ENCODE measurements around the gene MELTF.

Gene MELTF

GRCh38 chr3:196968233-196969133 lies 61.1 kb downstream of the MELTF start, which contains the start of gene PIGZ:
Gene PIGZ, minus strand, starts transcription at chr3:196968833. Its CDS starts 16,802 bp downstream, at chr3:196952031.
- peak; percentile 65 for DNase-seq (ENCODE audit: low spot score)

- DNase-seq (ENCODE audit: low spot score) = no peak
Measured at GRCh38 chr3:196967412-196968232, 62.0 kb downstream of the MELTF start.

DNA sequence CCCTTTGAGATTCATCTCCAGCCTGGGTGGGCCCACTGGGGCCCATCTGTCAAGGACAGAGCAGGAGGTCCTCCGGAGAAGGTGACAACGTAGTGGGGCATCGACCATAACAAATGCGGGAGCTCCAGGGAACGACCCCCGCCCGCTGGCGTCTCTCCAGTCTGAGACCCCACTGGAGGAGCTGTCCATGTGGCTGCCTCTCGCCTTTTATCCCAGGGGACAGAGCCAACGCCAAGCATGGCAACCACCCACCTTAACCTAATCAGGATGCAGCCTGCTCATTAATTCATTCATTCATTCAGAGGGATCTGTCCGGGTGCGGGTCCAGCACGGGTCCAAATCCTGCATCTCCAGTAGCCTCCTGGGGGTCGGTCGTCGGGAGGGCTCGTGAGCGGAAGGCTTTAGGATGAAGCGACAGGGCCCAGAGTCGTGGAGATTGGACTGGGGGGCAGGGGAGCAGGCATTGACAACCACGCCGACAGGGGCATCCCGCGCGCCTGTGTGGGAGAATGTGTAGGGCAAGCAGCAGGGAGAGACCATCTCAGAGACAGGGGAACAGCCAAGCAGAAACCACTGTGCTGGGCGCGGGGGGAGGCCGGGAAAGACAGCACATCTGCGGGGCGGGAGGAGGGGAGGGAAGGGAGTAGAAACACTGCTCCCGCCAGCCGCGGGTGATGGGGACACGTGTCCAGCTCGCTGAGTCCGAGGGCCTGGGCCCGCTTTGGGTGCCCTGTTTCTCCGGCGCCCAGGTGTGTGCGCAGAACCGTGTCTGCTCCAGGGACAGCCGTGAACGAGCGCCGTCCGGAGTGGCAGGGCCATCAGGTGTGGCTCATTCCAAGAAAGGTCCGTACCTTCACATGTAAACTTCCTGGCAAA lies 62.9 kb downstream of the MELTF start:
- no peak for DNase-seq (ENCODE audit: low spot score)

DNA sequence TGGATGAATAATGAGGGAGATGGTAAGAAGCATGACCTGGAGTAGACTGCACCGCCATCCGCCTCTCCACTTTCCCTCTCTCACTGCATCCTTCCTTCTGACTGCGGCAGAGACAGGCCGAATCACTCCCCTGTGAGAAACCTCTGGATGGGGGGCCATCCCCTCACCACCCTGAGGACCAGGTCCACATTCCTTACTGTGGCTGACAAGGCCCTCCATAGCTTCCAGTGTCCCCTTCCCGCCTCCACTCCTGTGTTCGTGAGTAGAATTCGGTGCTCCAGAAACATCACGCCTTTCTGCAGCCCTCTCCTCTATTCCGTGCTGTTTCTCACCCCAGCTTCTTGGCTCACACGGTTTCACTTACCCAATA lies 63.8 kb downstream of the MELTF start:
- DNase-seq (ENCODE audit: low spot score) = no peak

DNA sequence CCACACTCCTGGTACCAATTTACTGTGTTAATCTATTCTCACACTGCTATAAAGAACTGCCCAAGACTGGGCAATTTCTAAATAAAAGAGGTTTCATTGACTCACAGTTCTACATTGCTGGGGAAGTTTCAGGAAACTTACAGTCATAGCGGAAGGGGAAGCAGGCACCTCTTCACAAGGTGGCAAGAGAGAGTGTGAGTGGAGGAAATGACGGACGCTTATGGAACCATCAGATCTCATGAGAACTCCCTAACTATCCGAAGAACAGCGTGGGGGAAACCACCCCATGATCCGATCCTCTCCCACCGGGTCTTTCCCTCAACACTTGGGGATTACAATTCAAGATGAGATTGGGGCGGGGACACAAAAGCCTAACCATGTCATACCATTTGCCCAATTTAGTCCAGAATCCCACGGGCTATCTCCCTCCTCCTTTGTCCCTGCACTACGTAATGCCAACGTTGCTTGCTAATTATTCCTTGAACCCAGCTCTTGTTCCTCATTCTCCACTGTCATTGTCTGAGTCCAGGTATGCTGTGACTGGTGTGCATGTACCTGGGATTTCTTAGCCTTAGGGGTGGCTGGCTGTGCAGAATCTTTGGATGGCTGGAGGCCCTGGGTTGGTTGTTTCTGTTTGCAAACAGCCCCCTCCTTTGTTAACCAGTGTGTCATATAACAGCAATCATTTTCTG lies 64.4 kb downstream of the MELTF start:
- no peak for DNase-seq (ENCODE audit: low spot score)

DNA sequence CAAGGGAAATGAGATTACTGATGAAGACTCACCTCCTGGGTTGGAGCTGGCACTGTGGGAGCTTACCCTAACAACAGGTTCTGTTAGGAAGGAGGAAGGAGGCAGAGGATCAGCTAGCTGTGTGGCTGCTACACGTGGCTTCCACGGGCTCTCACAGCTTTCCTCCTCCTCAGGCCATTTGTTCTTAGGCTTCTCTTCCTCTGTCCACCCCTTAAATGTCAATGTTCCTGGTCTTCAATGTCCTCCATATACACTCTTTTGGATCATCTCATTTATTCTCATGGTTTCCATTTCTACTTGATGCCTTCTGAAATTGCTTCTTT lies 66.0 kb downstream of the MELTF start:
- DNase-seq (ENCODE audit: low spot score) = no peak

- no peak for DNase-seq (ENCODE audit: low spot score)
Measured at GRCh38 chr3:196962930-196963630, 66.5 kb downstream of the MELTF start.

DNA sequence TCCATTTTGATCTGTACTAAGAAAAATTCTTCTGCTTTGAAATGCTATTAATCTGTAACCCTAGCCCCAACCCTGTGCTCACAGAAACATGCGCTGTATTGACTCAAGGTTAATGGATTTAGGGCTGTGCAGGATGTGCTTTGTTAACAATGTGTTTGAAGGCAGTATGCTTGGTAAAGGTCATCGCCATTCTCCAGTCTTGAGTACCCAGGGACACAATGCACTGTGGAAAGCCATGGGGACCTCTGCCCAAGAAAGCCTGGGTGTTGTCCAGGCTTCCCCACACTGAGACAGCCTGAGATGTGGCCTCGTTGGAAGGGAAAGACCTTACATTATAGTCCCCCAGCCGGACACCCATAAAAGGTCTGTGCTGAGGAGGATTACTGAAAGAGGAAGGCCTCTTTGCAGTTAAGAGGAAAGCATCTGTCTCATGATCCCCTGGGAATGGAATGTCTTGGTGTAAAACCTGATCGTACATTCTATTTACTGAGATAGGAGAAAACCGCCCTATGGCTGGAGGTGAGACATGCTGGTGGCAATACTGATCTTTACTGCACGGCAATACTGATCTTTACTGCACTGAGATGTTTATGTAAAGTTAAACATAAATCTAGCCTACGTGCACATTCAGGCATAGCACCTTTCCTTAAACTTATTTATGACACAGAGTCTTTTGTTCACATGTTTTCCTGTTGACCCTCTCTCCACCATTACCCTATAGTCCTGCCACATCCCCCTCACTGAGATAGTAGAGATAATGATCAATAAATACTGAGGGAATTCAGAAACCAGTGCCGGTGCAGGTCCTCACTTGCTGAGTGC lies 67.3 kb downstream of the MELTF start:
- DNase-seq (ENCODE audit: low spot score) = no peak

DNA sequence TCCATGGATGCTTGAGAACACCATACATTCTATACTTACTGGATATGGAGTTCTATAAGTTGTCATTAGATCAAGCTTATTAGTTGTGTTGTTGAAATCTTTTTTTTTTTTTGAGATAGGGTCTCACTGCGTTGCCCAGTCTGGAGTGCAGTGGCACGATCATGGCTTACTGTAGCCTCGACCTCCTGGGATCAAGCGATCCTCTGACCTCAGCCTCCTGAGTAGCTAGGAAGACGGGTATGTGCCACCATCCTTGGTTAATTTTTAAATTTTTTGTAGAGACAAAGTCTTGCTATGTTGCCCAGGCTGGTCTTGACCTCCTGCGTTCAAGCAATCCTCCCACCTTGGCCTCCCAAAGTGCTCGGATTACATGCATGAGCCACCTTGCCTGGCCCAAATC lies 74.8 kb downstream of the MELTF start:
- DNase-seq (ENCODE audit: low spot score) = no peak
